NT2/D1 (cell line): ENCODE measurements around the gene KDM1A.

Experiments used
- SUZ12 ChIP-seq: IDR thresholded peaks from 2 replicates; pipeline ENCODE4 v1.6.1; 2011; ENCODE audit not compliant: insufficient read length, insufficient read depth; ENCODE audit errors: extremely low read depth
- YY1 ChIP-seq: IDR thresholded peaks from 2 replicates; pipeline ENCODE4 v1.6.1; 2011; ENCODE audit not compliant: insufficient read length, insufficient read depth

DNA sequence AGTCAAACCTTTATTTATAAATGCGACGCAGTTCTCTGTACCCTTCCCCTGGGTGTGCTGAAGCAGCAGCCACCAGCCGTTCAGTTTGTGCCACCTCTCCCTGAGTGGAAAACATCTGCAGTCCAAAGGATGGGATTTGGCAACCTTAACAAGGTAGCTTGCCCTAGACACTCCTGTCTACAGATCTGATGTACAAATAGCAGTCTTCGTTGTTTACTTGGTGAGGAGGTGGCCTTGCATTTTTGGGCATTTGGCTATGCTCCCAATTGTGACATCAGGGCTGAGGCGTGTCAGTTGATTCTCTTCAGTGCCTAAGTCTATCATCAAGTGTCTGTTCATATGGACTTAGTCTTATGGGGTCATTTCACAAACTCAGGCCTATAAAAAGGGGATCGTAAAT is 59.8 kb downstream of the KDM1A start:
- TF ChIP-seq YY1: no peak
- no peak for TF ChIP-seq SUZ12
